ENCODE data around the gene SH3RF2.

The SH3RF2 gene

DNA sequence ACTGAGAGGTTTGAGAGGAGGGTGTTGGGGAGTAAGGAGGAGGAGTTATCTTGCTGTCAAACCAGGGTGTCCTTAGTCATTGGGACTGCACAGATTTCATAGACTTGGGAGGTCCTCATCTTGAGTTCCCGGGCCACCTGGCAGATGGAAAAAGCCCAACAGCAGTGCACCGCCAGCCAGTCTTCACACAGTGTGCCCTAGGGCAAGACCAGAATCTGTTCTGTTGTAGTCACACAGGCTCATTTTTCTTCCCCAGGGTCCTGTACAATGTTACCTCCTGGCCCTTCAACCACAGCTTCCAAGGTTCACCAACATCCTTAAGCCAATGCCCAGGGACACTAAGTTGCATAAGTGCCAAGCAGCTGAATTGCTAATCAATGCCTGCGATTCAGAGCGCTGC is 148.0 kb downstream of the SH3RF2 start:
- no peaks in the 10 kb centered on the region for H3K9me3 ChIP-seq
- H3K4me1 ChIP-seq (ENCODE audit: control insufficient read depth in 1 of 2, insufficient read depth in 1 of 2, low read depth in 1 of 2, low read length in 1 of 2) = no peaks in the 10 kb centered on the region
- TF ChIP-seq CTCF (IDR thresholded peaks at IDR 0.05) = no peak
- no peak overlapping the region for H3K27ac ChIP-seq
- no peak overlapping the region for H3K4me3 ChIP-seq (ENCODE audit: low read depth in 1 of 2, low read length in 1 of 2)
- no peaks in the 10 kb centered on the region for H3K27me3 ChIP-seq
- no peaks in the 10 kb centered on the region for H3K36me3 ChIP-seq

DNA sequence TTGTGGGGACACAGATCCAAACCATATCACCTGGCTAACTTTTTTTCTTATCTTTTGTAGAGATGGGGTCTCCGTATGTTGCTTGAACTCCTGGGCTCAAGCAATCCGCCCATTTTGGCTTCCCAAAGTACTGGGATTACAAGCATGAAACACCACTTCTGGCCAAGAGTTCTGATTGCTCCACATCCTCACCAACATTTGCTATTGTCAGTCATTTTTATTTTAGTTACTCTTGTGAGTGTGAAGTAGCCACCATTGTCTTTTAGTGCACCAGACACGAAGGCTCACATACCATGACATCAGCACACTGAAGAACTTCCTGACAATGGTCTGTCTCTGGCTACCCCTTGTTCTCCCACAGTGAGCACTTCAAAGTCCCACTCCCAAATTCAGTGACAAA is 151.7 kb downstream of the SH3RF2 start:
- H3K9me3 ChIP-seq = no peaks in the 10 kb centered on the region

DNA sequence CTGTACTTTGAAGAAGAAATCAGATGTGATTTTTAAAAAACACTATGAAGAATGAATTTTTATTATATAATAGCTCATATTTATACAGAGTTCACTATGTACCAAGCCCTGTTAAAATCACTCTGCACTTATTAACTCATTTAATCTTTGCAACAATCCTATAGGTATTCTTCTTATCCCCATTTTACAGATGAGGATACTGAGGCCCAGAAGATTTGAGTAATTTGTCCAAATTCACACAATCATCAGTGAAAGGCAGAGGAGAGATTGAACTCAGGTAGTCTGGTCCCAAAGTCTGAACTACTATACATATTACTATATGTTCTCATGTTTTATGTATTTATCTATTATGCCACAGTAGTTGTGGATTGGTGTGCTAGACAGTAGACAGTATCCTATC is 152.9 kb downstream of the SH3RF2 start:
- no peak for TF ChIP-seq CTCF (IDR thresholded peaks at IDR 0.05)
- Histone ChIP-seq H3K4me3 (ENCODE audit: low read depth in 1 of 2, low read length in 1 of 2) (no peak overlapping the region), H3K27me3 (no peaks in the 10 kb centered on the region), H3K27ac (no peak overlapping the region), H3K9me3 (no peaks in the 10 kb centered on the region), H3K36me3 (no peaks in the 10 kb centered on the region), H3K4me1 (ENCODE audit: control insufficient read depth in 1 of 2, insufficient read depth in 1 of 2, low read depth in 1 of 2, low read length in 1 of 2) (no peaks in the 10 kb centered on the region)

More for the DNA sequence above, 151.7 kb downstream of the SH3RF2 start:
- no peaks in the 10 kb centered on the region for H3K4me1 ChIP-seq (ENCODE audit: control insufficient read depth in 1 of 2, insufficient read depth in 1 of 2, low read depth in 1 of 2, low read length in 1 of 2)
- H3K4me3 ChIP-seq (ENCODE audit: low read depth in 1 of 2, low read length in 1 of 2) = no peak overlapping the region
- H3K36me3 ChIP-seq = no peaks in the 10 kb centered on the region
- no peak overlapping the region for H3K27ac ChIP-seq
- H3K27me3 ChIP-seq = no peaks in the 10 kb centered on the region
- TF ChIP-seq CTCF (IDR thresholded peaks at IDR 0.05) = no peak

DNA sequence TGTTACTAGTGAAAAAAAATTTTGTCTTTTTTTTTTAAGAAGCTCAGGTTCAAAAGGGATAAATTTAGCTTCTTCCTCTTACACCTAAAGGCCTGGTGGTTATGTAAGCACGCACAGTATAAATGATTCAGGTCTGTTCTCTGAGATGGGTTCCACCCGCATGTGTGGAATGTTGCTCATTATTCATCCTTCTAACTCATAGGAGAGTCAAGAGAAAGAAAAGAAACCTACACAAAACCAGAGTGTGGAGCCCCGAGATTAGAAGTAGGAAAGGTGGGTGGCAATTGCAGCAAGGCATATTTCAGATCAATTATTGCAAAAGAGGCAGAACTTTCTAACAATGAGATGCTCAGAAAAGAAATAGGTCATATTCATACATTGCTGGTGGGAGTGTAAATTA is 155.5 kb downstream of the SH3RF2 start:
- Histone ChIP-seq H3K9me3 (no peaks in the 10 kb centered on the region), H3K27ac (no peak overlapping the region), H3K27me3 (no peaks in the 10 kb centered on the region), H3K4me1 (ENCODE audit: control insufficient read depth in 1 of 2, insufficient read depth in 1 of 2, low read depth in 1 of 2, low read length in 1 of 2) (no peaks in the 10 kb centered on the region), H3K4me3 (ENCODE audit: low read depth in 1 of 2, low read length in 1 of 2) (no peak overlapping the region), H3K36me3 (no peaks in the 10 kb centered on the region)
- no peak for TF ChIP-seq CTCF (IDR thresholded peaks at IDR 0.05)

DNA sequence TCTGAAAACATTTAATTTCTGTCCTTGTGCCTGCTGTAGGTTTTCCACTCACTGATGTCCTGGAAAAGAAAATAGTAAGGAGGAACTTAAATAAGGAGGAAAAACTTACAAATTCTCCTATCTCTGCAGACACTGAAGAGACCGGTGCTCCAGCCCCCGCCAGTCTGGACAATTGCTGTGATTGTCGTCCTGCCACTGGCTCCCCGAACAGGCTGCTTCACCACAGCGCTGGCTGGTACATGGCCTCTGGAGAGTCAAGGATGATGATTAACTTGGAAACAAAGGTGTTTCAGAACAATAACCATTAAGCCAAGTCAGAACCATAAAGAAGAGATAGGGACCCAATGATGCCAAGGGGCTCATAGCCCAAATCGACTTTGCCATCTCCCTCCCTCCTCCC is 161.7 kb downstream of the SH3RF2 start:
- Histone ChIP-seq H3K27me3 (no peaks in the 10 kb centered on the region), H3K27ac (no peak overlapping the region), H3K4me3 (ENCODE audit: low read depth in 1 of 2, low read length in 1 of 2) (no peak overlapping the region), H3K4me1 (ENCODE audit: control insufficient read depth in 1 of 2, insufficient read depth in 1 of 2, low read depth in 1 of 2, low read length in 1 of 2) (no peaks in the 10 kb centered on the region), H3K36me3 (no peaks in the 10 kb centered on the region), H3K9me3 (no peaks in the 10 kb centered on the region)
- TF ChIP-seq CTCF (IDR thresholded peaks at IDR 0.05) = no peak

DNA sequence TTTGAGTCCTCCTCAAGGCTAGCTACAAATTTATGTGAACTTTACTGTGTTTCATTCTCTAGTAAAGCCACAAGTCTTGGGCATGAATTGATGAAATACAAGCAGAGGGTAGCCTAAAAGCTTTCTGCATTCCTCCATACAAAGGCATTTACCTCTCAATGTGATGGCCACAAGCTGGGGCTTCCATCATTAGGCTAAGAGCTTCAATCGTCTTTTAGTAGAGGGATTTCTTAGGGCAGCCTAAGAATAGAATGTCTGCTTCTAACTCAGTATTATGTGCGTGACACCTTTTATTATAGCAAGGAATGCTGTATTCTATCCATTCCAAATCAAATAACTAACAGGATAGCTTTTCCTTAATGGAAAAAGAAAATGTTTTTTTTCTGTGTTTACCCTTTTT is 165.3 kb downstream of the SH3RF2 start:
- no peak for TF ChIP-seq CTCF (IDR thresholded peaks at IDR 0.05)
- no peaks in the 10 kb centered on the region for H3K36me3 ChIP-seq

More for the DNA sequence above, 165.3 kb downstream of the SH3RF2 start:
- no peaks in the 10 kb centered on the region for H3K27me3 ChIP-seq
- no peaks in the 10 kb centered on the region for H3K9me3 ChIP-seq
- H3K4me1 ChIP-seq (ENCODE audit: control insufficient read depth in 1 of 2, insufficient read depth in 1 of 2, low read depth in 1 of 2, low read length in 1 of 2) = no peaks in the 10 kb centered on the region
- no peak overlapping the region for H3K4me3 ChIP-seq (ENCODE audit: low read depth in 1 of 2, low read length in 1 of 2)
- no peak overlapping the region for H3K27ac ChIP-seq
